HG03520 (cell line): ENCODE results near the gene METAP1.
"Not testable (repeated sequence)": the region's sequence is repeated elsewhere in the genome, so short reads cannot be mapped to it uniquely, and the experiment has no call there.

Source experiments
- ATAC-seq: cut with Tn5 transposase; IDR thresholded peaks from one replicate; pipeline ENCODE4 v1.9.1; 2021; ENCODE audit warnings: mild to moderate bottlenecking, moderate library complexity; ENCODE audit not compliant: unreplicated experiment

The METAP1 gene

DNA sequence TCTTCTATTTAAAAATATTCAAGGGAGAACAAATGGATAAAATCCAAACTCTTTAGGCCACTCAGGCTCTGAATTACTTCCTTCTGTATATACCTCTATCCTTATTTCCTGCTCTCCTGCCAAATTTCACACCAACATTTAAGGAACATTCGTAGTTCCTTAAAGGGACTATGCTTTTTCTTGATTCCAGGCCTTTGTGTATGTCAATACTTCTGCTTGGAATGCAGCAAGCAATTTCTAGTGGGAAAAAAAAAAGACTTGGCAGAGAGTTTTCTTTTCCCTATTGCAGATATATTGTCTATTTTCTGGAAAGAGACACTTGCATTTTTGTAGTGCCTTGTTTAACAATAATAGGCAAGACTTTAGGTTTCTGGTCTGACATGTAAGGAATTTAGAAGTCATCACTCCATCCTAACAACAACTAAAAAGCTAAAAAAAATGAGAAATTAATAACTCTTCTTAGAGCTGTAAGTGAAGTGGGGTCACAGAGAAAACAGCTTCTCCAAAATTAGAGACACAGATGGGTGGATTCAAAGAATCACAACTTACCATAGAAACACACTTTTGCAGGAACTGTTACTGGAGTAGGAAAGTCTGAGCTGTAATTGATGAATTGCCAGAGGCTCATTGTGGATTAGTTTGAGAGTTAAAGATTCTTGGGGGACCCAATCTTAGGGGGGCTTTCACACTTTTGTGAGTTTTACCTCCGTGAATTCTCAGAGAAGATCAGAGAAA, 95.1 kb downstream of the METAP1 start:
- no peak for ATAC-seq

DNA sequence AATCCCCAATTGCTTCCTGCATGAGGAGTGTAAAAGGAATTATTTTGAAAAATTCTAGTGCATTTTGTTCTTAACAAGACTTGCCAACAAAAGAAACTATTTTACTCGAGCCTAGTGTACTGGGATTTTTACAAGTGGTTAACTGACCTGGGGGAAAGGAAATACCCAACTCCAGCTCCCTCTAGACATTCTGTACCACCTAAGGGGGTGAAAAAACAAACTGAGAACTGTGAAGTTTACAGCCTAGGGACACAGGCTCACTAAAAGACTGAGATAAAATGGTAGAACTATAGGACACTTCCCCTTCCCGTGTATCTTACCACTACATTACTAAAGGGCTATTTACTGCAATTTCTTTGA, 95.7 kb downstream of the METAP1 start:
- no peak for ATAC-seq

DNA sequence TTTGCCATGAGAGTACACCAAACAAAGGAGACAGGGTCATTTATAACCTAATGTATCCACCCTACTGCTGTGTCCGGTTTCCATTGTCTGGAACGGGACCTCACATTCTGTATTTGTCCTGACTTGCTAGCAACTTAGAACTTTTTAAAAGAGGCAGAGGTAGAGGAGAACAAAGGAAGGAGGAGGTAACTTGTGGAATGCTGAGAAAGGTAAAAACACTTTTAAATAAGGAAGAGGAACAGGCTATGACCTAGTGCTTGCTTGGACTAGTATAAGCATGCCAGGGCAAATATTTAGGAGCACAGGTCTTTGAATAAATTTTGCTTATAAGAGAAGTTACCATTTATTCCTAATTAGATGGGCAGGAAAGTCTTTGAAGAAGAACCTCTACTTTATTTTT, 96.3 kb downstream of the METAP1 start:
- ATAC-seq, result not testable (repeated sequence)

DNA sequence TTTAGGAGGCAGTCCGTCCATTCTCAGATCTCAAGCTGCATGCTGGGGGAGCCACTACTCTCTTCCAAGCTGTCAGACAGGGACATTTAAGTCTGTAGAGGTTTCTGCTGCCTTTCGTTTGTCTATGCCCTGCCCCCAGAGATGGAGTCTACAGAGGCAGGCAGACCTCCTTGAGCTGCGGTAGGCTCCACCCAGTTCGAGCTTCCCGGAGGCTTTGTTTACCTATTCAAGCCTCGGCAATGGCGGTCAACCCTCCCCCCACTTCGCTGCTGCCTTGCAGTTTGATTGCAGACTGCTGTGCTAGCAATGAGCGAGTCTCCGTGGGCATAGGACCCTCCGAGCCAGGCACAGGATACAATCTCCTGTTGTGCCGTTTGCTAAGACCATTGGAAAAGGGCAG, 103.8 kb downstream of the METAP1 start:
- ATAC-seq, result no peak

DNA sequence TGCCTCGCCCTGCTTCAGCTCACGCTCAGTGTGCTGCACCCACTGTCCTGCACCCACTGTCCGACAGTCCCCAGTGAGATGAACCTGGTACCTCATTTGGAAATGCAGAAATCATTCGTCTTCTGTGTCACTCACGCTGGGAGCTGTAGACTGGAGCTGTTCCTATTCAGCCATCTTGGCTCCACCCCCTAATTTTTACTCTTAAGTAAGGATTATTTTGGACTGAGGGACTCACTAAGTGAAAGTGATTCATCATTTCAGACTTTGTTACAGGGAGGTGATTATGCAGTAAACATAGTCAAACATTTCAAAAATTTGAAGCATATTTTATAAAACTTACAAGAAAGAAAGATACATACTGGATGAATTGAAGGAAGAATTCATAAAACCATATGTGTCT, 104.3 kb downstream of the METAP1 start:
- ATAC-seq, result not testable (repeated sequence)

DNA sequence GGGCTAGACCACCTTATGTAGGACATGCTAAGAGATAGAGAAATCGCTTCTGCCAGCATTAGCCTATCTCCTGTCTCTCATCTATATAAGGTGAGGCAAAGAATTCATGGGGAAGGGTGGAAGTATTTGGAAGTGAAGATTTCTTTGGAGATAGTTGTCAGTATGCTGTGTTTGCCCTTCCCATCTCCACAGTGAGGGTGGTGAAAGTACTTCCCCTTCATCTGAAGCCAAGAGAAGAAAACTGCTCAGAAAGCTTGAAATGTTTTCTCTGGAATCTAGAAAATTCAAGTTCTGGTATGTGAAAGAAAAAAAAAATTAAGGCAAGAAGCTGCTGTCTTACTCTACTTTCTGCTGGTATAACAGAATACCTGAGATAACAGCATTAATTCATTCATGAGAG, 105.4 kb downstream of the METAP1 start:
- ATAC-seq, result no peak

DNA sequence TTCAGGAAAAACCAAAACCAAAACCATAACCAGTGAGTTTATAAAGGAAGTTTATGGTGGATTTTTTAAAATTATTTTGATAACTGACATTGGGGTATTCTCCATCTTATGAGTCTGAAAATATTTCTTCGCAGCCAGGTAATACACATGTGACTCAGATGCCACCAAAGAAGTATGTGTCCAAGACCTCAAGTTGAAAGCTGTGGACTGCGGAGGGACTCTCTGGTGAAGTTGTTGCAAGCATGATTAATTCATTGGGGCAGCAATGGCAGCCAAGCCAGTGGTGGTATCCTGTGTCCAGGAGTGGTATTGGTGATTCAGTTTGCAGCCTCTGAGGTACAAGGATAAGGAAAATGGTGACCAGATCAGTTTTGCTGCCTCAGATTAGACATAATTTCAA, 107.1 kb downstream of the METAP1 start:
- ATAC-seq, result no peak

DNA sequence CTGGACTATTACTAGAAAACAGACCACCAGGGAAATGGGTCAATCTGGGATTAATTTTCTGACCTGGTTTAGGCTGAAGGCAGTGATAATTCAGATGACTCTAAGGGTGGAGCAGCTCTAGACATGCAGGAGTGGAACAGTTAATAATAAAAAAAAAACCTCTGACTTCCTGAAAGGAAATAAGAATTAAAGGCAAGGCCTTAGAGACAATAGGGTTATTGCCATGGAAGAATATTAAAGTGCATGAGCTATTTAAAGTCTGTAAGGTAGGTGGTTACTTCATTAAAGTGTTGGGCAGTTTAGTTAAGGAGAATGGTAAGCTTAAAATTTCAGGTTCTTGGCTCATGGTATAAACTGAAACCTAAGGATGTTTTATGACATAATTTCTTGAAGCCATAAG, 107.6 kb downstream of the METAP1 start:
- no peak for ATAC-seq

DNA sequence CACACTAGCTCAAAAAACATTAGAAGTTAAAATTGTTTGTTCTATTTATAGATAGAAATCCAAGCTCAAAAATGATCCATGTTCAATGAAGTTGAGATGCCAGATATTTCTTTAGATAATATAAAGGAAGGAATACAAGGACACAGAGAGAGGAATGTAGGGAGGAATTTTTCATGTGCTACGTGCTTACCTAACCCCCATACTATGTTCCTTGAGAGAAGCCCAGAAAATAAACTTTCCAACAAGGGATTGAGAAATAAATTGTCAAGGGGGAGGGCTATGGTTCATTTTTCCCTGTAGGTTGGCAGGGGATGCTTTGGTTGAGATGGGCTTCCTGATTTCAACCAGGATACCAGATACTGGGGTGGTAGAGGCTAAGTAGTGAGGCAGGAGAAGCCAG, 108.6 kb downstream of the METAP1 start:
- ATAC-seq, result no peak

DNA sequence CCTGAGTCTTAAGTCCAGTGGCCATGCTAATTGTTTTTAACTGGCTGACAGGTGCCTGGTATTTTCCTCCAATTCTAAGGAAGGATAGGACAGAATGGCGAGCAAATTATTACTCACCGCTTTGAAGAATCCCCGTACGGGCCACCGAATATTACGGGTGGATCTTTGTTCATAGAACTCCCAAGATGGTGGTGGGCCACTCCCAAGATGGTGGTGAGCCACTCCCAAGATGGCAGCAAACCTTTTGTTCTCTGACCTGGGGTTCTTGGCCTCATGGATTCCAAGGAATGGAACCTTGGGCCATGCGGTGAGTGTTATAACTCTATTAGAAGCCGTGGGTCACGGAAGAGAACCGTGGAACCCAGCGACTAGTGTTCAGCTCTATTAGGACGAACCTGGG, 113.8 kb downstream of the METAP1 start:
- ATAC-seq, result not testable (repeated sequence)
